Measurements from ENCODE around the gene FBXO42.

DNA sequence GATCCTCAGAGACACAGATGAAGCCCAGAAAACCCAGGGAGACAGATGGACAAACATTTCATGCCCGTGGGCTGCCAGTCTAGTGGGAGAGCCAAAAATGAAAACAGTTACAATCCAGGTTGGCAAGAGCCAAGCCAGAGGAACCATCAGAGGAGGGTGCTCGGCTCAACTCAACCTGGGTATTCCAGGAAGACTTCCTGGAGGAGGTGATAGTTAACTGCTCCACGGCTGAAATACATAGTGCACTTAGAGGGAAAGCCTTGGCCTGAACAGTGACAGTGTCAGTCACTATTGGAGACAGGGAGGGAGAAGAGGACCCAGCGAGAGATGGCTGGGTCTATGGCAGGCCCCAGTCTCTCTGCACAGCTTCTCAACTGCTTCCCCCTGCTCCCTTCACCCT is 141.7 kb downstream of the FBXO42 start:
- TF ChIP-seq POLR2A (IDR thresholded peaks at IDR 0.05) (no peak), CTCF (IDR thresholded peaks at IDR 0.05) (no peak), POLR2AphosphoS5 (IDR thresholded peaks at IDR 0.05) (no peak)

Measured in upper lobe of left lung (tissue), 4 donors.